Suprapubic skin (tissue), 4 donors: ENCODE results near the gene MINDY4. TPM values are rescaled to one million over a fixed set of nuclear protein-coding genes. Genes with fewer than 3 reads are reported as not detected.

Experiments used
- DNase-seq, 2 donors: peaks; one replicate each; pipeline ENCODE4 v3.0.0-alpha.2; 2019; ENCODE audit warnings: low spot score in 2 of 2
- H3K27ac ChIP-seq: fragments of 200-600 bp; sonication (generic); one replicate; pipeline ENCODE4 v1.5.1; 2019
- H3K27me3 ChIP-seq: fragments of 200-600 bp; sonication (generic); one replicate; pipeline ENCODE4 v1.5.1; 2019
- H3K36me3 ChIP-seq: fragments of 200-600 bp; sonication (generic); one replicate; pipeline ENCODE4 v1.5.1; 2019
- H3K4me1 ChIP-seq: fragments of 200-600 bp; sonication (generic); one replicate; pipeline ENCODE4 v1.5.1; 2019
- H3K4me3 ChIP-seq: fragments of 200-600 bp; sonication (generic); one replicate; pipeline ENCODE4 v1.5.1; 2019; ENCODE audit warnings: mild to moderate bottlenecking
- H3K9me3 ChIP-seq: fragments of 200-600 bp; sonication (generic); one replicate; pipeline ENCODE4 v1.5.1; 2019
- EP300 ChIP-seq: sonication (generic); formaldehyde crosslinking; IDR thresholded peaks from one replicate; pipeline ENCODE4 v1.6.1; 2017; ENCODE audit warnings: antibody characterized with exemption
- POLR2A ChIP-seq, 2 donors: fragments of 450-650 bp; IDR thresholded peaks; one replicate each; pipeline ENCODE4 v1.6.1; 2017; ENCODE audit warnings: antibody characterized with exemption in 2 of 2, mild to moderate bottlenecking in 2 of 2, moderate library complexity in 2 of 2
- POLR2AphosphoS5 ChIP-seq, 3 donors: sonication (generic); formaldehyde crosslinking; IDR thresholded peaks; one replicate each; pipeline ENCODE4 v1.6.1; 2017; ENCODE audit warnings: antibody characterized with exemption in 3 of 3
- WGBS: methylation state at CpG from one replicate; pipeline ENCODE4 v1.1.5; 2018; 5-methylcytosine and 5-hydroxymethylcytosine counted together
- total RNA-seq, 4 donors: library from RNA; depleted of rRNA; stranded (reverse); fragments of >200 nt; gene quantifications; one replicate each; pipeline ENCODE4 v1.1.0, GENCODE V29; 2016
- TF ChIP-seq, protein P1 (sequence below), 2 donors: fragments of 200-600 bp in 1 of 2; fragments of 450-650 bp in 1 of 2; sonication (generic) in 1 of 2; IDR thresholded peaks; one replicate each; pipeline ENCODE4 v1.5.1; 2016 to 2019; ENCODE audit warnings: antibody characterized with exemption in 2 of 2, mild to moderate bottlenecking in 1 of 2, moderate library complexity in 1 of 2

The MINDY4 gene
- total RNA-seq, 4 donors from 2014 or later, result 4.6 to 10.5 (median 6.1) TPM

DNA sequence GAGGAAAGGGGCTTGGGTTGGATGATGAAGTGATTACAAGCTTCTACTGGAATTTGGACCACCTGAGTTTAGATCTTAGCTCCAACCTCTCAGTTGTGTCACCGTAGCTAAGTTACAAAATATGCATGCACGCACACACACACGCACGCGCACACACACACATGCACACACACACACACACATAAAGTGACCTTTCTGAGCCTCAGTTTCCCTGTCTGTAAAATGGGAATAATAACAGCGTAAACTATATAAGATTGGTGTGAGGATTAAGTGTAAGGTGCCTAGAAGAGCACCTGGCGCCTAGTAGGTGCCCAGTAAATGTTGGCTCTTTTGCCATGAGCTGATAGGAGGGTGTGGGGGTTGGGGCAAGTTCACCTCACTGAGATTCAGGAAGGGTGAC, 127.8 kb downstream of the MINDY4 start:
- no peak for DNase-seq
- H3K36me3 ChIP-seq, result no peaks in the 10 kb centered on the region
- H3K4me3 ChIP-seq, result no peak overlapping the region
- no peaks in the 10 kb centered on the region for H3K27me3 ChIP-seq
- peak overlapping the region; percentile 4 for H3K27ac ChIP-seq
- no peaks in the 10 kb centered on the region for H3K9me3 ChIP-seq
- peaks cover 20% of the 10 kb centered on the region for H3K4me1 ChIP-seq
- no peak for TF ChIP-seq POLR2A (IDR thresholded peaks at IDR 0.05)
- TF ChIP-seq EP300, result no peak
- TF ChIP-seq, protein P1, sequence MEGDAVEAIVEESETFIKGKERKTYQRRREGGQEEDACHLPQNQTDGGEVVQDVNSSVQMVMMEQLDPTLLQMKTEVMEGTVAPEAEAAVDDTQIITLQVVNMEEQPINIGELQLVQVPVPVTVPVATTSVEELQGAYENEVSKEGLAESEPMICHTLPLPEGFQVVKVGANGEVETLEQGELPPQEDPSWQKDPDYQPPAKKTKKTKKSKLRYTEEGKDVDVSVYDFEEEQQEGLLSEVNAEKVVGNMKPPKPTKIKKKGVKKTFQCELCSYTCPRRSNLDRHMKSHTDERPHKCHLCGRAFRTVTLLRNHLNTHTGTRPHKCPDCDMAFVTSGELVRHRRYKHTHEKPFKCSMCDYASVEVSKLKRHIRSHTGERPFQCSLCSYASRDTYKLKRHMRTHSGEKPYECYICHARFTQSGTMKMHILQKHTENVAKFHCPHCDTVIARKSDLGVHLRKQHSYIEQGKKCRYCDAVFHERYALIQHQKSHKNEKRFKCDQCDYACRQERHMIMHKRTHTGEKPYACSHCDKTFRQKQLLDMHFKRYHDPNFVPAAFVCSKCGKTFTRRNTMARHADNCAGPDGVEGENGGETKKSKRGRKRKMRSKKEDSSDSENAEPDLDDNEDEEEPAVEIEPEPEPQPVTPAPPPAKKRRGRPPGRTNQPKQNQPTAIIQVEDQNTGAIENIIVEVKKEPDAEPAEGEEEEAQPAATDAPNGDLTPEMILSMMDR (IDR thresholded peaks at IDR 0.05), result no peak
- TF ChIP-seq POLR2AphosphoS5 (IDR thresholded peaks at IDR 0.05), result no peak
- WGBS, result 94% methylated on average over 7 of the region's 7 CpGs

- TF ChIP-seq, protein P1 (IDR thresholded peaks at IDR 0.05), result no peak
- TF ChIP-seq POLR2AphosphoS5 (IDR thresholded peaks at IDR 0.05) (no peak), EP300 (no peak), POLR2A (IDR thresholded peaks at IDR 0.05) (no peak)
- Histone ChIP-seq H3K4me3 (no peak overlapping the region), H3K27me3 (no peaks in the 10 kb centered on the region), H3K4me1 (peaks cover 24% of the 10 kb centered on the region), H3K9me3 (no peaks in the 10 kb centered on the region), H3K36me3 (no peaks in the 10 kb centered on the region), H3K27ac (peak overlapping the region; percentile 4)
- WGBS, result 74% methylated on average over 3 of the region's 6 CpGs
- no peak for DNase-seq
Observed at GRCh38 chr7:30899630-30900029, 128.4 kb downstream of the MINDY4 start.

DNA sequence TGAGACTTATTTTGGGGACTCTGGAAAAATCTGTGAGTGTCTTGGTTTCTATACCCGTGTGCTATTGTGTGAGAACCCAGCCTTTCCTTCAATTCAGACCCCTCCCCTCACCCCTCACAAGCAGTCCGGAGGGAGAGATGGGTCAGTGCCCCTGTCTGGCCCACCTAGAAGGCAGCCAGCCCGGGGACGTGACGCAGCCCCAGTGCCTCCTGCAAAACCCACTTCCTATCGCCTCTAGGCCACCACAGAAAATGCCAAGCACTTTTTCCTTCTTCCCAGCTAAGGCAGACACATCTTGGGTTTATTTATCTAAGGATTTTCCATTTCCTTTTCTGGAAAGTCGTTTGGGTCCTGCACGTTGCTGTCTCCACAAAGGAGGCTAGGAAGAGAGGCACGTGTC, 128.8 kb downstream of the MINDY4 start:
- DNase-seq, result no peak

DNA sequence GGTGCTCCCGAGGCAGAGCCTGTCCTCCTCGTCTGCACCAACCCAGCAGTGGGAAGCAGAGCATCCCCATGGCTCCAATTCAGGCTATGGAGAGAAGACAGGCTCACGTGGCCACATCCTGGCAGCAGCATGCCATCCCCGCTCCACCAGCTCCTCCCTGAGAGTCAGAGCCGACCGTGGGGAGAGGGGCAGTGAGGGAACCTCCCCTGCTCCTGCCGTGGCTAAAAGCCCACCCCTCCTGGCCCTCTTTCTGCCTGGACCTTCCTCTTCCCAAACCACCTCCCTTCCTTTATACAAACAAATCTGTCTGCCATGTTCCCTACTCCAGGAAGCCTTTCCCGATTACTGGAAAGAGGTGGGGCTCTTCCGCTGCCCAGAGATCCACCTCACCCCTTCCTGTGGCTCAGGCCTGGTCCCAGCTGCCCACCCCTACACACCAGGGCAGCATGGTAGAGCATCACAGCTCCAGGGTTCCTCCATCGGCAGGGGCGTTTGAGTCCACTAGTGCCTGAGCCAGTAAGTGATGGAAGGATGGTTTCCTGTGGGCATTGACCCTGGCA, 129.7 kb downstream of the MINDY4 start:
- no peak for TF ChIP-seq POLR2A (IDR thresholded peaks at IDR 0.05)
- TF ChIP-seq POLR2AphosphoS5 (IDR thresholded peaks at IDR 0.05), result no peak
- no peak for TF ChIP-seq EP300
- TF ChIP-seq, protein P1 (IDR thresholded peaks at IDR 0.05), result no peak
- WGBS, result 90% methylated on average over 11 of the region's 11 CpGs
- peaks cover 37% of the 10 kb centered on the region for H3K4me1 ChIP-seq

More for the DNA sequence above, 128.8 kb downstream of the MINDY4 start:
- Histone ChIP-seq H3K36me3 (no peaks in the 10 kb centered on the region), H3K27ac (peak overlapping the region; percentile 4), H3K4me3 (no peak overlapping the region), H3K9me3 (no peaks in the 10 kb centered on the region), H3K4me1 (peaks cover 28% of the 10 kb centered on the region), H3K27me3 (no peaks in the 10 kb centered on the region)
- WGBS, result 81% methylated on average over 9 of the region's 9 CpGs
- TF ChIP-seq POLR2AphosphoS5 (IDR thresholded peaks at IDR 0.05) (no peak), EP300 (no peak), POLR2A (IDR thresholded peaks at IDR 0.05) (no peak)
- TF ChIP-seq, protein P1 (IDR thresholded peaks at IDR 0.05), result no peak

GRCh38 chr7:30901856-30902255, 130.6 kb downstream of the MINDY4 start:
- no peak overlapping the region for H3K4me3 ChIP-seq
- no peaks in the 10 kb centered on the region for H3K9me3 ChIP-seq
- peaks cover 37% of the 10 kb centered on the region for H3K4me1 ChIP-seq
- WGBS, result 80% methylated on average over 2 of the region's 2 CpGs
- no peaks in the 10 kb centered on the region for H3K27me3 ChIP-seq
- no peak overlapping the region for H3K27ac ChIP-seq
- H3K36me3 ChIP-seq, result no peaks in the 10 kb centered on the region
- DNase-seq, result no peak
- TF ChIP-seq EP300 (no peak), POLR2A (IDR thresholded peaks at IDR 0.05) (no peak), POLR2AphosphoS5 (IDR thresholded peaks at IDR 0.05) (no peak)
- TF ChIP-seq, protein P1 (IDR thresholded peaks at IDR 0.05), result no peak

More for the DNA sequence above, 129.7 kb downstream of the MINDY4 start:
- H3K27ac ChIP-seq, result peak overlapping the region; percentile 4
- no peaks in the 10 kb centered on the region for H3K36me3 ChIP-seq
- H3K27me3 ChIP-seq, result no peaks in the 10 kb centered on the region
- no peaks in the 10 kb centered on the region for H3K9me3 ChIP-seq
- no peak for DNase-seq
- no peak overlapping the region for H3K4me3 ChIP-seq
